HG02588 (cell line): ENCODE measurements around the gene SDSL.

Source experiments
- ATAC-seq: cut with Tn5 transposase; IDR thresholded peaks from one replicate; pipeline ENCODE4 v1.9.1; 2021; ENCODE audit warnings: mild to moderate bottlenecking, moderate library complexity; ENCODE audit not compliant: unreplicated experiment

The SDSL gene

DNA sequence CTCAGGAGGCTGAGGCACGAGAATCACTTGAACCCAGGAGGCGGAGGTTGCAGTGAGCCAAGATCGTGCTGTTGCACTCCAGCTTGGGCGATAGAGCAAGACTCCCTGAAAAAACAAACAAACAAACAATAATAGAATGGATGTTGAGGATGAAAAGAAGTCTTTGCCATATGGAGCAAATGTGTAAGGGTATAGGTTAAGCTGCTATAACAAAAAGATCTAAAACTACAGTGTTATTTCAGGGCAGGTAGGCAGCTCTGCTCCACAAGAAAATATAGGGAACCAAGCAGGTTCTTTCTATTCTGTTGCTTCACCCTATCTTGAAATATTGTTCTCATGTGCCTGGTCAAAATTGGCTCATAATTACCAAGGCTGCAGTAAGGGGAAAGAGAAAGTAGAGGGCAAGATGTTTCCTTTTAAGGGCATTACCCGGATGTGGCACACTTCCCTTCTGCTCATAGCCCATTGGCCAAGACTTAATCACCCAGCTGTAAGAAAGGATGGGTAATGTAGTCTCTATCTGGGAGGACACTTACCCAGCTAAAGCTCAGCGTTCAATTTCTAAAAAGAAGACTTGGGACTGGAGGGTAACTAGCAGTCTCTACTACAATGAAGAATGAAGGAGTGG is 23.5 kb downstream of the SDSL start:
- no peak for ATAC-seq

DNA sequence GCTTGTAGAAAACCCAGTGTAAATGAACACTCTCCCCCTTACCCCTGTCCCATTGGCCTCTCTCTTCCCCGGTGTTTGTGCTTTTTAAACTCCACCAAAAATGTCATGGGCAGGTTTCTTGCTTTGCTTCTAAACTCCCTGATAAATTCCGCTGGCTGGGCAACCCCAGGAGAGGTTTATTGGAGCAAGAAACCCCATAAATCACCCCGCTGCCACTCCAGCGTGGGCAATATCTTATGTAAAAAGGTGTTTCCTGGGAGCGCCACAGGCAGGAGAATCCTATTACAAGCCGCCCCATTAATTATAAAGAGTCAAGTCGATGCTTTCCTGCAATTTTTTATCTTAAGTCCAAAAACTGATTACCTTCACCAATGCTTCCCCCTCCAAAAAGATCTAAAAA is 26.7 kb downstream of the SDSL start:
- ATAC-seq: no peak

DNA sequence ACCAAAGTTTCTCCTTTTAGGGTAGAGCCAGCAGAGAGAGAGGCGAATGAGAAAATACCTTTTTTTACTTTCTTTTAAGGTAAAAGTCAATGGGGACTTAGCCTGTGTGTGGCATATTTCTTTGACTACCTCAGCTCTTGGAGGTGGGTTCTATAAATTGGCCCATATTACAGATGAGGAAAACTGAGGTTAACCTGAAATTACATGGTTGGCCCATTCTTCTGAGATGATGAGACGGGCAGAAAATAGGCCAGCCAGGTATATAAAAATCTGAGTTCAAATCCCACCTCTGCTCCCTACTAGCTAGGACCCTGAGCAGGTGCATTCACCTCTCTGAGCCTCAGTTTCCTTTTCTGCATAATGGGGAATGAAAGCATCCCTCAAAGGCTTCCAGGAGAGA is 27.1 kb downstream of the SDSL start:
- ATAC-seq: no peak

DNA sequence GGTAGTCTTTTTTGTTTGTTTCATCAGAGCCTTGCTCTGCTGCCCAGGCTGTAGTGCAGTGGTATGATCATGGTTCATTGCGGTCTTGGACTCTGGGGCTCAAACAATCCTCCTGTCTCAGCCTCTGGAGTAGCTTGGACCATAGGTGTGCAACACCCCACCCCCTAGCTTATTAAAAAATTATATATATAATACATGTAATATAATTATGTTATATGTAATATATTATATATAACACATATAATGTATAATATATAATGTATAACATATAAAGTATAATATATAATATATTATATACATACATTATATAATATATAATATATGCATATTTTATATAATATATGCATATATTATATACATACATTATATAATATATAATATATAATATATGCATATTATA is 27.7 kb downstream of the SDSL start:
- ATAC-seq: no peak

DNA sequence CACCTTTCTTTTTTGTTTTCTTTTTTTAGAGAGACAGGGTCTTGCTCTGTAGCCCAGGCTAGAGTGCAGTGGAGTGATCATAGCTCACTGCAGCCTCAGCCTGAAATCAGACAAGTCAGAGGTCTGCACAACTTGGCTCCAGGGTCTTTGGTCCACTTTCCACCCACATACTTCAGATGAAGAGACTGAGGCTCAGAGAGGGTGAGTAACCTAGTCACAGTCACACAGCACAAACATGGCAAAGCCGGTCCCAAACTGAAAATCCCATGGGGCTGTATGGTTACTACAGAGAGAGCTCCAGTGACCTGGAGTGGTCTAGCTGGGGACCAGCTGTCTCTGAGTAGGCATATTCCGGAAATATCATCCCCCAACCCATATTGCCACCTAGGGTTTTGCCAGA is 30.3 kb downstream of the SDSL start:
- ATAC-seq: no peak

DNA sequence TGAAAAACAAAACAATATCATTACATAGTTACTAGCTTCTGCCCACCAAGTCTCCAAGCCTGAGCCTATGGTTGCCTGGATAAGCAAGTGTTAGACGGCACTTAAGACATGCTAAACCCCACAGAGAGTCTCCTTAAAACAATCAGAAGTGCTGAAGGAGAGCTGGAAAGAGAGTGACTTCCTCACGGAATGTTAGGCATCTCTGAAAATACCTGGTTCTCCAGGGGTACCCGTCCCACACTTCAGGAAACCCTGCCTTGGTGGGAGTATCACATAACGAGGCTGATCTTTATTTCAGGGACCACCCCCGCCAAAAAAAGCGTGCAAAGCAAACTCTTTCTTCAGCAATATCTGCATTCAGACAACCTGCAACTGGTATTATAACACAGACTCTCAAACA is 31.1 kb downstream of the SDSL start:
- no peak for ATAC-seq

DNA sequence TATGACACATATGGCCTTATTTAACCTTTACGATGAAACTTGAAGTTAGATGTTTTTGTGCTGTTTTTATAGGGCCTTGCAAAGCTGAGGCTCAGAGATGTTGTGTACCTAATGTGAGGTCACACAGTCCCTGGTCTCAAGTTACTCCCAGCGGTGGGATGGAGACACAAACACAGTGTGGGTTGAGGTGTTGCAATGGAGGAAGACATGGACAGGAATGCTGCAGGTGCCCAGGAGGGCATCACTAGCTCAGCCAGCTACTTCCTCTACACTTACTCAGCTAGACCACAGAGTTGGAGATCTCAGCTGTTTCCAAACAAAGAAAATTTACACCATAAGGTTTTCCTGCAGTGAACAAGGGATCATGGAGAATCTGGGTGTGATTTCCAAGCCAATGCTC is 34.0 kb downstream of the SDSL start:
- no peak for ATAC-seq

DNA sequence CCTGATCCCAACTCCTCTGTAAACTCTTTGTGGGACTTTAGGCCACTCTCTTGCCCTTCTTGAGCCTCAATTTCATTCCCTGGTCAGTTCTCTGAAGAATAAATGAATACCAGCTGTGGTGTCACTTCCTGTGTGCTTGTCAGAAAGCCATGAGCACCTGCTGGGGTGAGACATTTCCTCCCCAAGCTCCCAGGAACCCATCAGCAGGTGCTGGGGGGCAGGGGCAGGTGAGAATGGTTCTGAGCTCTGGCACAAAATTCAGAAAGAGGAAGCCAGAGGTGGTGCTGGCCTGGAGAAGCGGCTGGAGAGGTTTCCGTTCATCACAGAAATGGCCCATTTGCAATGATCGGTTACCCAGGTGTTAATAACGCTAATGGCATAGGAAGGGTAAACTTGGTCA is 34.6 kb downstream of the SDSL start:
- ATAC-seq: no peak

DNA sequence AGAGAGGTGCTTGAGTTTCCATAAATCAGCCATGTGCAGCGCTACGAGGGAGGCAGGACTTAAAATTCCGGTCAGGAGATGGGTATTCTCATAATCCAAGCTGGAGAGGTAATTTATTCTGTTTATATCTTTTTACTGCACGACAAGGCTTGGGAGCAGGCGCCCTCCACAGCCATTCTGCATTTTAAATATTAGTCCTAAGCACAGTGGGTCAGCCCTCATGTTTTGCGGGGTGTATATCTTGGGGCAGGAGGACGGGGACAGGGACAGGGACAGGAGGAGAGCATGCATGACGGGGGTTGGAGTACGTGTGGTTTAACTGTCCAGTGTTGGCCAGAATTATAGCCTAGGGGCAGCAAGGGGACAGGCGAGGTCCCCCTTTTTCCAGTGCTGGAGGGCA is 35.0 kb downstream of the SDSL start:
- no peak for ATAC-seq

DNA sequence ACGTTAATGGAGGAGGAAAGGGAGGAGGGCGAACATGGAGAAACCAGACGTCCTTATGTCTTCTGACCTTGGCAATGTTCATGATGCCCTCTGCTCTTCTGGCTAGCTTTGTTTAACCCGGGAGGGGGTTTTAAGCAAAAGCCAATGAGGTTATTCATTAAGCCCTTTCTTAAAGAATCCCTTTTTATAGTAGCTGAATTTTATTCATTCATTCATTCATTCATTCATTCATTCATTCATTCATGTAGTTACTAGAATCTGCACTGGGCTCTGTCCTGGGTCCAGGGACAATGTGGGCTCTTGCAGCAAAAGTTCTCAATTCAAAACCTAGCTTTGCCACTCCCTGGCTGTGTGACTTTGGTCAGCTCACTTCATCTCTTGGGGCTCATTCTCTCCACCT is 35.5 kb downstream of the SDSL start:
- ATAC-seq: no peak

DNA sequence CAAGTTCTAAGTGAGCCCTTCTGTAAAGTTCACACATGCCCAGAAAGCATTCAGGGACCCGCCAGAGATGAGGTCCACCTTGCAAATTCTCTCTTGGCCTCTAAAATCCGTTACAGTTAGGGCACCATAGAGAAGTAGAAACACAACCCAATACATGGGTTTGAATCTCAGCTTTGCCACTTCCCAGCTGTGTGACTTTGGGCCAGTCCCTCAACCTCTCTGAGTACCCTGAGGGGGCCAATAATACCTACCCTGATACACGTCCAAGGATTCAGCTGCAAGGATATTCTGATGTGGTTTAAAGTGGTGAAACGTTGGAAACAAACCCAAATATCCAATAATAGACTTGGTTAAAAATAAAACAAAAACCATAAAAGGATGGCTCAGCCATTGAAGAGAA is 37.8 kb downstream of the SDSL start:
- ATAC-seq: no peak

DNA sequence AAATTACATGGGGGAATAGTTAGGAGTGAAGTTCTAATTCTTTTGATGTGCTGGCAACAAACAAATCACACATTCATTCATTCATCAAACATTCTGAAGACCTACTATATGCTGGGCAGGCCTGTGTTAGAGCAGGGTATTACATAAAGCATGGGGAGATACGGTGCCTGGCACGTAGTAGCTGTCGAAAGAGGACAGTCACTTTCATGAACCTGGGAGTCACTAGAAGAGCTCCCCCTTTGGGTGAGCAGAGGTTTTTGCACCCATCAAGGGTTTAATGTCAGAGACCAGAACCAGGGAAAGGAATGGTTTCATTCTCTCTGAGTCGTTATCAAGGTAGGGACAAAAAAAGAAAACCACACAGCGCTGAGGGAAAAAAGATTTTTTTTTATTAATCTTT is 39.5 kb downstream of the SDSL start:
- ATAC-seq: no peak

DNA sequence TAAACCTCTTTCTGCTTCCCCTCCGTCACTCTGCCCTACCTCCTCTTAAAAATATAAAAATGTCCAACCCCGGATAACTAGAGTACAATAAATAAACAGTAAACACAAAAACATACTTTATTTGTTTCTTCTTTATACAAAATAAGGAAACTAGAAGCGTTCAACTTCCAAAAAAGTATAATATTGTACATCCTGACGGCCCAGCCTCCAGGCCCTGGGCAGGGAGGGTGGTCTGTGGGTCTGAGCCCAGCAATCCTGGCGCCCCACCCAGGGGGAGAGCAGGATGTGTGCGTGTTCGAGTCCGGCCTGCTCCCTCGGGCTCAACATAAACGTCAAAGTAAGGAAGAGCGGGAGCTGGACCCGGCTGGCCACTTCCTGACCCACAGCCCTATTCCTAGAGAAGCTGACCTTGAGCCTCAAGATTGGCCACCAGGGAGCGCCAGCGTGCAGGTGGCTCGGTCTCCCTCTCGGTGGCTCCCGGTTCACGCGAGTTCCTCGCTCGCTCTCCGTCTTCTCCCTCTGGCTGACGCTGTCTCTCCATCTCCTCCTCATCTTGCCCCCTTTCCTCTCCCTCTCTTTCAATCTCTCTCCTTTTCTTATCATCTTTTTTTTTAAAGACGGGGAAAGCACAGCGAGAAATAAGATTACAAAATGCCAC is 40.1 kb downstream of the SDSL start:
- peak; percentile 59 for ATAC-seq

DNA sequence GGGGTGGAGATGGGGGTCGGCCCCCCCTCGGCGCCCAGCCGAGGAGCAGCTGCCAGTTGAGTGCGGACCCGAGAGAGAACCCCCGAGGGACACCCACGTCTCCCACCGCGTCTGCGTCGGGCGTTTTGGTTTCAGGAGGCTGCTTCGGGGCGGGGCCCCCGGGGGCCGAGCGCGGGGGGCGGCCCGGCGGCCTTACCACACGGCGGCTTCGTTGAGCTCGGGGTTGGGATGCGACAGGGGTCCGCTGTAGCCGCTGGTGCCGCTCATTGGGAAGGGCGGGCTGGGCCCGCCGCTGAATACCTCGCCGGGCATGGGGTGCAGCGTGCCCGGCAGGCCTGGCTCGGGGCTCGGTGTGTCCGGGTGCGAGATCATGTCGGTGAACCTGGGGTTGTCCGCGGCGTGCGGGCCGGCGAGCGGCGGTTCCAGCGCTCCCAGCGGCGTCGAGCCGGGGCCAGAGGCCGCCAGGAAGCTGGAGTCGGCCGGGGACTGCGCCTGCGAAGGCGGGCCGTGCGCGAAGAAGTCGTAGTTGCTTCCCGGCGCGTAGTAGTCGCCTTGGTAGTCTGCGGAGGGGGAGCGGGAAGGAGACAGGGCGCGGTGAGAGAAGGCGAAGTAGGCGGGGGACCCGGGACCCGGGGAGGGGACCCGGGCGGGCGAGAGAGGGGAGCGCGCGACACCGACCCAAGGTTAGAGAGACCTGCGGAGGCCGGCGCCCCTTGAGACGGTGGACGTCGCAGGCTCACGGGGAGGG is 41.0 kb downstream of the SDSL start:
- ATAC-seq: no peak

DNA sequence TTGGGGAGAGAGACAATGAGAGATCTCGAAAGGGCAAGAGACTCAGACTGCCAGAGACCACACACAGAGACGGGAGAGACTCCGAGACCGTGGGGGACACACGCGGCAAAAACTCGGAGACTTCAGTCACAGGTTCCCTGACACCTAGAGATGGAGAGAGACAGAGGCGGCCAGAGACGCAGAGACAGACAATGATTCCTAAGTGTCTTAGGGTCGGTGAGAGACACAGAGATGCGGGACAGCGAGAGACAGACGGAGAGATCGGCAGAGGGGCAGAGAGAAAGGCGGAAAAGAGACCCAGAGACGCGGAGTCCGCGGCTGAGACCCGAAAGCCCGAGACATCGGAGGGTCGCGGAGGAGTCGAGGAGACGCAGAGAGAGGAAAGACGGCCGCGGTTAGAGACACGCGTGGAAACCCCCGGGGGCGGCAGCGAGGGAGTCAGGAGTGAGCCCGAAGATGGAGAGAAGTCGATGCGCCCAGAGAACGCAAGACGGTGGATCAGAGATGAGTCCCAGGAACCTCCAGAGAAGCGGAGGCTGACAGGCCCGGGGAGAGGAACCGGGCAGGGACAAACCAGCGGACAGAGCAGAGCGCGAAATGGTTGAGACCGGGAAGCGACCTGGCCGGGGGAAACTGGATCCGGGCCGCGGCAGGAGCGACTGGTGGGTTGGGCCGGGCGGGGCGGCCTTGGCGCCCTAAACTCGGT is 41.7 kb downstream of the SDSL start:
- ATAC-seq: no peak

DNA sequence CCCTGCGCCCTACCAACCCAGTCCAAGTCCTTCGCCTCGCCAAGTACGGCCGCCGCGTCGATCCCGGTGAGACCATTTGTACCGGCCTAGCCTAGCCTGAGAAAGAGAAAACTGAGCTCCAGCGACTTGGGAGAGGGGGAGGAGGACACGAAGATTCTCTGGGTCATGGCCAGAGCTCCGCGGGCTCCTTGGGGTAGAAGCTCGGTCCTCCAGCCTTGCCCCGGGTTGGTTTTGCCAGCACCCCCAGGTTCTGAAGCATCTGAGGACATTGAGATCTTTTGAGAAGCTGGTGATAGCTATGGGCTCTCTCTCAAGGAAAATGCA is 42.2 kb downstream of the SDSL start:
- ATAC-seq: no peak

DNA sequence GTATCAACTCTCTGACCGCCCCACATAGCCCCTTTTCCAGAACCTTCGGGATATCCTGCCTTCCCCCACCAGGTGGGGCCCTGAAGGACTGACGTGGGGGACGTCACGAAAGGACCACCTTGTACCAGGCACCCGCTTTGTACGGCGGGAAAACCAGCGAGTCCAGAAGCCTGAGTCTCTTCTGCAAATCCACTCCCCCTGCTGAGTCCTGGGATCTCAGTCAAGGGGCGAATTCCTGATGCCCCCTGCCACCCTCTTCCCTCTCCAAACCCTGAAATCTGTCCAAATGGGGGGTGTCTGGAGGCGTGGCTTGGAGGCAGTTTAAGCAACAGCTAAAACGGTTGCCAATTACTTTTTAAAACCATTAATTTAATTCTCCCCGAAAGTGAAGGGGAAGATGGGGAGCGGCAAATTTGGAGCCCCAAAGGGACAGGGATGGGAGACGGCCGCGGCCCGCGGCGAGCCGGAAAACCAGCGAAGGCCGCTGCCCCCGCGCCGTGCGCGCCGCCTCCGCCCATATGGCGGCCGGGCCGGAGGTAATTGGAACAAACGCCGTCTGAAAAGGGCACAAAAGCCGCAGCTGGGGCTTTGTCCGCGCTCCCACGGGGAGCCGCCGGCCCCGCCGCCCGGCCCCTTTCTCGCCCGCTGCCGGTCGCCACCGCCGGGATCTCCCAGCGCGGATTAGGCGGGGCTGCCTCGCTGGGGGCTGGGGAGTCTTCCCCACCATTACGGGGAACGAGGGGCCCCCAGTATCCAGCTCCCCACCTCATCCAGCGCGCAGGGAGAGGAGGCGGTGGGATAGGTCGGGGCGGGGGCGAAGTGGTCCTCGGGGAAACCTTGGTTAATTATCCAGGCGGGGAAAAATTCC is 42.9 kb downstream of the SDSL start:
- ATAC-seq: no peak

DNA sequence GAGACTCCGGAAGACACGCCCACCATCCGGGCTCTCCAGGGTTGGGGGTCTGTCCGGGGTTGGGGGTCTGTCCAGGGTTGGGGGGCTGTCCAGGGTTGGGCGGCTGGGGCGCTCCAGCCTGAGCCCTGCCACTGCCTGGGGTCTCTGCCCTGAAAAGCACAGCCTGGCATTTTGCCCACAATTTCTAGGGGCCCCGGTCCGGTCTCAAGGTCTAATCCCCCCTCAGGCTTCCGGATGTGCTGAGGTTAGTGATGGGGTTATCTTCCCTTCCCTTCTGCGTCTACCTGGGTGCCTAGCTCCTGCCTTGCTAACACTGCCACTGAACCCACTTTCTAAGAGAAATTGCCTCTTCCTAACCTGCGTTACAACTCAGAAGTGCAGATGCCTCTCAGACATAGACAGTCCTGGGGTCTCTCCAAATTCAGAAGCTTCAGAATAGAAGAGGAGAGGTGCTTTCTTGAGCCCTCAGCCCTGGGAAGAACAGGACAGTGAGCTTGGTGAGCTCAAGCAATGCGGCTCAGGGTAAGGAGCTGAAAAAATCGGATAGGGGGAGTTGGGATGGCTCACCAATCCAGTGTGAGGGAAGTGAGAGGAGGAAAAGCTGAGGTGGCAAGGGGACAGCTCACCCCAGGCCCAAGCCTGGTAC is 43.8 kb downstream of the SDSL start:
- no peak for ATAC-seq

DNA sequence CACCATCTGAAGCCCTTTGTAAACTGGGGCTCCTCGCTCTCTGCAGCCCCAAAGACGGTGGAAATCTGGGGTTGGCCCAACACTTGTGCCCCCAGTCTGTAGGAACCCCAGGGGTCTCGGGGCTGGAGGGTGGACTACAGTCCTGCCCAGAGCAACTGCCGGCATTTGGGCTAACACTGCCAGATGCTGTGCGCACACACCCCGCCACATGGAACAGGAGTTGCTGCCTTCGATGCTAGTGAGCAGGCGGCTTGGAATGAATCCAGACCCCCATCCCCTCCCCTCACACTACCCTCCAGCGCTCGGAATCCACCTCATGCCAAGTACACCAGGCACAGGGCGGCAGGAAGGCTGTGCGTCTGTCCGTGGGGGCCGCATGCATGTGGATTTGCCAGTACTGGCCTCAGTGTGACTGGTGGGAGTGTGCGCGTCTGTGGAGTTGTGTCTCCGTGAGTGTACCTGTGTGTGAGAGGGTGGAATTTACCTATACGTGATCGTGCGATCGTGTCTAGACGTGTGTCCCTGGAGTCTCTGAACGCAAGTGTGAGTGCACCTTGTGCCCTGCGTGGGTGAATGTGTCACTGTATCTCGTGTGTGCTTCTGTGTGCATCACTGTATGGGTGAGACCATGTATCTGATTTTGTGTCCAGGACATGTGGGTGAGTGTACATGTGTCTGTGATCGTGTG is 44.4 kb downstream of the SDSL start:
- ATAC-seq: no peak

DNA sequence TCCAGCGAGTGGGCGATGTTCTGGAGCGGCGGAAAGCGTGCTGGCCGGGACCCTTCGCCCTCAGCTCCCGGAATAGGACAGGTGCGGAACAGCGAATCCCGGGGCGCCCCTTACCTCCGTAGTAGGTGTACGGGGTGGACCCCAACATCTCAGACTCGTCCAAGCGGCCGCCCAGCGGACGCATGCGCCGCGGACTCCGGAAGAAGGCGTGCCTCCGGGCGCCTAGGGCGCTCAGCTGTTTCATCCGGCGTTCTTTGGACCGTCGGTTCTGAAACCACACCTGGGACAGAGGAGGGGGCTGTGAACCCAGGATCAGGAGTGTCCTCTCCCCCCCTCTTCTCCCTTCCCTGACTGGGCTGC is 44.9 kb downstream of the SDSL start:
- ATAC-seq: no peak
